DOHH2 (cell line): Measurements from ENCODE around the gene CEP131.

Experiments used
- CTCF ChIP-seq: fragments of 200-600 bp; sonication (generic); IDR thresholded peaks from one replicate; pipeline ENCODE4 v1.5.1; 2014; ENCODE audit warnings: antibody characterized with exemption, mild to moderate bottlenecking, low read depth, low read length; ENCODE audit not compliant: poor library complexity, severe bottlenecking
- EZH2phosphoT487 ChIP-seq: fragments of 200-600 bp; sonication (generic); IDR thresholded peaks from 2 replicates; pipeline ENCODE4 v1.6.1; 2017; ENCODE audit warnings: borderline replicate concordance, mild to moderate bottlenecking, antibody characterized with exemption, low read length, moderate library complexity, mixed read lengths

GRCh38 chr17:81258292-81258691 is 35.5 kb upstream of the CEP131 start:
- TF ChIP-seq CTCF: no peak
- TF ChIP-seq EZH2phosphoT487: no peak
